GM21737 (cell line): ENCODE results near the gene SLC35C1.

Source experiments
- ATAC-seq: cut with Tn5 transposase; IDR thresholded peaks from one replicate; pipeline ENCODE4 v1.9.1; 2021; ENCODE audit warnings: mild to moderate bottlenecking, moderate library complexity; ENCODE audit not compliant: unreplicated experiment

SLC35C1 gene

GRCh38 chr11:45844822-45845578 is 40.1 kb downstream of the SLC35C1 start:
- no peak for ATAC-seq

DNA sequence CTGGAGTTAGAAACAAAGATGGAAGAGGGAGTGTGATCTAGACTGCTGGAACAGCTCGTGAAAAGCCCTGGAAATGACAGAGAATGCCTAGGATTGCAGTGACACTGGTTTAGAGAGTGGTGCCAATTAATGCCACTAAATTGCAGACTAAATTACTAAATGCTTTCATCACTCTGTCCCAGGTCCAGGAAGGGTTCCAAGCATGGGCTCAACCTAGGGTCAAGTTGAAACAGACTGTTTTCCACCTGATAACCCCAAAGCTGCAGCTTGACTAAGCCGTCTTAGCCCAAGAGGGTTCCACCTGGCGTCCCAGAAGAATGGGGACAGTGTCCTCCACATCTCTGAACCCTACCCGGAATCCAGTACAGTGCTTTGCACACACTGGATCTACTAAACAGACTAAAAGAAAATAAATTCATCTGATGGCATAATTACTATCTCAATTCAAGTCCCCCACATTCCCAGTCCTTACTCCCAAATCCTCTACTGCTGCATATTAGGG is 41.3 kb downstream of the SLC35C1 start:
- no peak for ATAC-seq

DNA sequence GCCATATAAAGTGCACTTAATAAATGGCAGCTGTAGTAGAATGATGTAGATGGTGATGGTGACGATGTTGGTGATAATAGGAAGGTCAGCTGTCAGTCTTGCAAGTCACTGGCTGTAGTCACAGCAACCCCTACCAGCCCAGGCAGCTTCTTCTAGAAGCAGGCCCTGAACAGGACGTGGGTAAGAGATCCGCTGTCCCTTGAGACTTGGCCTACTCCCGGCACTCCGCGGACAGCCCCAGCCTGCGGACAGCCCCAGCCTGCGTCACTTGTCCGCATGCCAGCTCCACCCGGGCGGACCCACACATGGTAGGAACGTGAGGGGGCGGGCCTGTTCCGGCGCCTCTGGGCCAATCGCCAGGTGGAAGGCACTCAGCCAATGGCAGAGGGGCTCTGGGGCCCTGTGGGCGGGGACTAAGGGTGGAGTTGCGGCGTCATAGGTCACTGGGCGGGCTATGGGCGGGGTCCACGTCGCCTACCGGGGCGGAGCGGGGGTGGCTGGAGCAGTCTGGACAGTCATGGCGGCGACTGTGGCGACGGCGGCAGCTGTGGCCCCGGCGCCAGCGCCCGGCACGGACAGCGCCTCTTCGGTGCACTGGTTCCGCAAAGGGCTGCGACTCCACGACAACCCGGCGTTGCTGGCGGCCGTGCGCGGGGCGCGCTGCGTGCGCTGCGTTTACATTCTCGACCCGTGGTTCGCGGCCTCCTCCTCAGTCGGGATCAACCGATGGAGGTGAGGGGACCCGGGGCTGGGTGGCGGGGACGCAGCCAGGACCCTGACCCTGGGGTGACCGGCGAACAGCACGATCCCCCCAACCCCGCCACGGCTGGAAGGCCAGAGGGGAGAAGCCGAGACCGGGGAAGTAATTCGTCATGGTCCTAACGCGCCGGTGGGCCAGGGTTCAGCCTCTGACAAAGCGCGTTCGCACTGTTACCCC is 42.3 kb downstream of the SLC35C1 start, which contains the start of gene CRY2:
Gene CRY2 (plus strand): TSS at position 502 of the 937 bp plus-strand sequence. CDS start 16 bp downstream, at position 518.
- ATAC-seq, result peak; percentile 91

- peak; percentile 13 for ATAC-seq
Observed at GRCh38 chr11:45847911-45848316, 43.0 kb downstream of the SLC35C1 start.

DNA sequence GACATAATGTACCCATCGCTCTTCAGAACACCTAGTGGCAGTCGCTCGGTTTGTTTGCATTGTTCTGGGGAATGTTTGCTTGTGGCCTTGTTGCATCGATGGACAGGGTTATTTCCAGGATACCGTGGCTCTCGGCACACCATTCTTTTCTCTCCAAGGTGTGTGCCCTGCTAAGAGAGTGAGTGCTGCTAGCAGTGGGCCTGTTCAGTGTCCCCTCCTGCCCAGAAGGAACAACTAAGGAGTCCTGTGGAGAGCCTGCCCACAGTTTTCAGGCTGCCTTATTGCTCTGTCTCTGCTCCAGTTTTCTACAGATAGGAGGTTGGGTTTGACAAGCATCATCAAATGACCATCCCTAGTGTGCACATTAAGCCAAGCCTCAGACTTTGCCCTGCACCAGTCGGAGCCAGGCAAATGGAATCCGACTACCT is 43.7 kb downstream of the SLC35C1 start:
- ATAC-seq, result no peak

DNA sequence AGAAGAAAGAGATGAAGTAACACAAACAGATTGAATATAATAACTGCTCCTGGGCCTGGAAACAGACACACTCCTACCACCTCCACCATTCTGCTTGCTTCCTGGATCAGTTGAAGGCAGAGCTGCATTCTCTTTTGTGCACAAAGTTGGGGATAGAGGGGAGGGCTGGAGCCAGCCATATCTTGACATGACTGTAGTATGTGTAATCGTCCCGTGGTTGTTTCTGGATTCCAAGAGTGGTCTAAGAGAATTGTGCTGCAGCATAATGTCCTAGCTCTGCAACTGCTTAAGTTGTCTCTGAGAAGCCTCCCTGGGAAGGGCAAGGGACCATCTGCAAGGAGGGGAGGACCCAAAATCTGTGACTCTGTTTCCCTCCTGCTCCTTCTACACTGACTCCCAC is 45.5 kb downstream of the SLC35C1 start:
- no peak for ATAC-seq

- ATAC-seq, result no peak
Observed at GRCh38 chr11:45851228-45851627, 46.3 kb downstream of the SLC35C1 start.

- ATAC-seq, result no peak
Observed at GRCh38 chr11:45852018-45852711, 47.2 kb downstream of the SLC35C1 start.

DNA sequence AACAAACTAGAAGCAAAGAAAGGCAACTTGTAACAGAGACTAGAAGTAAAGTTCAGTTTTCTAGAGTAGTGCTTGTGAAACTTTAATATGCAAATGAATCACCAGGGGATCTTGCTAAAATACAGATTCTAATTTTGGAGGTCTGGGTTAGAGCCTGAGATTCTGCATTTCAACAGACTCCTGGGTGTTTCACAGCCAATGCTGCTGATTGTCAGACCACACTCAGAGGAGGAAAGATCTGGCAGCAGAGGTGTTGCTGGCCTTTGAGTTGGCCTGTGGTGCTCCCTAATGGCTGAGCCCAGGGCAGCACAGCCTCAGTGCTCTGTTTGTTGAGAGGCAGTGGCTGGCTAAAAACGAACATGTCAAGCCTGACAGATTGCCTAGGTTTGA is 47.8 kb downstream of the SLC35C1 start:
- ATAC-seq, result no peak

GRCh38 chr11:45853332-45854219 is 48.6 kb downstream of the SLC35C1 start:
- ATAC-seq, result no peak

DNA sequence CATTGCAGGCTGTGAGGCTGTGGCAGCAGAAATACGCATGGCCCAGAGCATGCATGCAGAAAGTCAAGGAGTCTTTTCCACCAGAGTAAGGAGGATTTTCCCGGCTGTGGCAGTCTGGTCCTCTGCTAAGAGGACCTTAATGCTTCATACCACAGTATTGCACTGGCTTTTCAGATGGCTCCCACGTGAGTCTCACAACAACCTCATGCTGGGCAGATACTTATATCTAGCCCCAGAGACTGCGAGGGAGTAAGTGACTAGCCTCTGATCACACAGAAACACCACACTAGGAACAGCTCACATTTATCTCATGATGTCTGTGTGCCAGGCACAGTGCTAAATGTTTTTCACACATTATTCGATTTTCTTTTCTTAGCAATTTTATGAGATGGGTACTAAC is 50.4 kb downstream of the SLC35C1 start:
- ATAC-seq, result no peak

DNA sequence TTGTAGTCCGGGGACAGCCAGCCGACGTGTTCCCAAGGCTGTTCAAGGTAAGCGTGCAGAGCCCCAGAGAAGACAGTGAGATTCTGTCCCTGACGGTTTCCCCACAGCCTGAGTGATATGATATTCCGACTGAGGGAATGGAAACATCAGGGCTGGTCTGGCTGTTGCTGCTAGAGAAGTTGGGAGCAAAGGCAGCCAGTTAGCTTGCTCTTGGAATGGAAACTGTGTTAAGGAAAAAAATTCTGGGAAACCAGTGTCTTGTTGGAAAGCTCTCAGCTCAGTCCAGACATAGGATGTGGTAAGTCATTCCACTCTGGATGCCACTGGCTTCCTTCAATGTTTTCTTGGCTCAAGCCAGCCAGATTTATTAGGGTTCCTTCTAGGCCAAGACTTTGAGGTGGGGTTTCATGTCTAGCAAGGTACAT is 51.1 kb downstream of the SLC35C1 start:
- no peak for ATAC-seq

DNA sequence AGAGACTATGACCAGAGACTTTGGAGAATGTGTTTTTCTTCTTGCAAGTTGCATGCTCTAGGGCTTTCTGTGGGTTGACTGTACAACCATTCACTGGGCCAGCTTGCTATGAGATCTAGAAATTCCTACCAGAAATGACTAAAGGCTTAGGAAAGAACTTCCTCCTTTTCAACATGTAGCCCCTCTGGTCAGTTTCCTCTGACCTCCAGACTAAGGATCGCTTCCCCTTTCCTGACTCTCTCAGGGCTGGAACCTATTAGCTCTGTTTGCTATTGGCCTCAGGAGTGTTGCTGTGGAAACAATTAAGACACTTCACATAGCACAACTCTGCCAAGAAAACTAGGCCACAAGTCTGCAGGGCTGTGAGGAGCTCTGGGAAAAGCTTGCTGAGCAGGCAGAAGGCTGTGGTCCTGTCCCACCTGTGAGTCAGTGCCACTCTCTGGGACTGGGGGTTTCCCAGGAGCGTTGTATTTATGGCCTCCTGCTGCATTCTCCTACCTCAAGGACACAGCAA is 53.1 kb downstream of the SLC35C1 start:
- no peak for ATAC-seq

DNA sequence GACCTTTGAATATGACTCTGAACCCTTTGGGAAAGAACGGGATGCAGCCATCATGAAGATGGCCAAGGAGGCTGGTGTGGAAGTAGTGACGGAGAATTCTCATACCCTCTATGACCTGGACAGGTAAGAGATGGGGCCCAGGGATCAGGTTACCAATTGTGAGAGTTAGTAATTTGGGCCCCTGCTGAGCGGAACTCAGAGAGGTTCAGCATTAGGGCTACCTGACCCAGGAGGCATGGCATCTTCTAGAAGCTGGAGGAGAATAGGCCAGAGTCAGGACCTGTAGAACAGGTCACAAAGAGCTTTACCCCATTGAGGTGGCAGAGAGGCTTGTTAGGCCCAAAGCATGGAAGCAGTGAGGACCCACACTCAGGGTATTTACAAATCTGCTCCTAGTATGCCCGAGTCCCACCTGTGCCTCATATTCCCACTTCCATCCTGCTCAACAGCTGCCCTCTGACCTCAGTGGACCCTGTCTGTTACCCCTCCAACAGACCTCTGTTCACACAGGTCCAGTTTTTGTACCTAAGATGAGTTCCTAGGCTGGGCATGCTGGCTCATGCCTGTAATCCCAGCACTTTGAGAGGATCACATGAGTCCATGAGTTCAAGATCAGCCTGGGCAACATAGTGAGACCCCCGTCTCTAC is 53.9 kb downstream of the SLC35C1 start:
- ATAC-seq, result no peak

DNA sequence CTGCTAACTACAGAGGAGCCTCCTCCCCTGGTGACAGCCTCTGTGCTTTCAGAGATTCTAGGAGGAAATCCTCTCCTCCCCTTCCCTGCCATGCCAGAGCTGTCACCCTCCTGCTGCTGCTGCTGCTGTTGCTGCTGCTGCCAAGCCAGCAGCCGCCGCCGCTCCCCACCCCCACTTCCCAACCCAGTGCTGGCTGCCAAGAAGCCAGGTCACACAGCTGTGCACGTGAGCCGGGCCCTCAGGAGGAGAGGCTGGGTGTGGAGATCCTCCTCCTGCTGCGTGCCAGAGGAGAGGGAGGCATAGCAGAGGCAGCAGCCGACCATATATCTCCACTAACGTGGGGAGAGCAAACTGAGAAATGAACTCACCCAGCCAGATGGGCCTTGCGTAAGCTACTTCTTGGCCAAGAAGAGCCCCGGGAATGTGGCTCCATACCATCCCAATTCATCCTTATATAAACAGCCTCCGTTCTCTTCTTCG is 54.8 kb downstream of the SLC35C1 start:
- no peak for ATAC-seq

GRCh38 chr11:45860348-45860747 is 55.4 kb downstream of the SLC35C1 start:
- no peak for ATAC-seq

GRCh38 chr11:45860764-45861510 is 56.0 kb downstream of the SLC35C1 start:
- no peak for ATAC-seq
